ENCODE results near the gene TFIP11.

The TFIP11 gene

GRCh38 chr22:26554956-26555355, 42.7 kb upstream of the TFIP11 start:
- H3K4me3 ChIP-seq (ENCODE audit: low read depth, low read length), result no peak overlapping the region
- TF ChIP-seq CTCF (IDR thresholded peaks at IDR 0.05; ENCODE audit: low read depth, low read length), result no peak

- H3K4me3 ChIP-seq (ENCODE audit: low read depth, low read length), result 0 out of 2 replicates have a peak overlapping the region, but pooled peaks have one; percentile 9
- no peak for TF ChIP-seq CTCF (IDR thresholded peaks at IDR 0.05; ENCODE audit: low read depth, low read length)
These were observed 40.9 kb upstream of the TFIP11 start for GRCh38 chr22:26553056-26553752.

GRCh38 chr22:26552466-26552865, 40.2 kb upstream of the TFIP11 start:
- no peak for TF ChIP-seq CTCF (IDR thresholded peaks at IDR 0.05; ENCODE audit: low read depth, low read length)
- H3K4me3 ChIP-seq (ENCODE audit: low read depth, low read length), result no peak overlapping the region

- H3K4me3 ChIP-seq (ENCODE audit: low read depth, low read length), result no peak overlapping the region
- TF ChIP-seq CTCF (IDR thresholded peaks at IDR 0.05; ENCODE audit: low read depth, low read length), result no peak
These were observed 39.3 kb upstream of the TFIP11 start for GRCh38 chr22:26551568-26551967.

- no peak for TF ChIP-seq CTCF (IDR thresholded peaks at IDR 0.05; ENCODE audit: low read depth, low read length)
- H3K4me3 ChIP-seq (ENCODE audit: low read depth, low read length), result no peak overlapping the region
These were observed 38.3 kb upstream of the TFIP11 start for GRCh38 chr22:26550498-26551033.

- H3K4me3 ChIP-seq (ENCODE audit: low read depth, low read length), result no peak overlapping the region
- no peak for TF ChIP-seq CTCF (IDR thresholded peaks at IDR 0.05; ENCODE audit: low read depth, low read length)
These were observed 37.7 kb upstream of the TFIP11 start for GRCh38 chr22:26549902-26550497.

GRCh38 chr22:26548984-26549383, 36.7 kb upstream of the TFIP11 start:
- no peak for TF ChIP-seq CTCF (IDR thresholded peaks at IDR 0.05; ENCODE audit: low read depth, low read length)
- H3K4me3 ChIP-seq (ENCODE audit: low read depth, low read length), result no peak overlapping the region

Data from WI38 (cell line).